ENCODE results near the gene CEL. TPM values are rescaled to one million over a fixed set of nuclear protein-coding genes. Genes with fewer than 3 reads are reported as not detected.

CEL gene
- total RNA-seq, 1 donor from 2014 or later: 0.74 TPM

DNA sequence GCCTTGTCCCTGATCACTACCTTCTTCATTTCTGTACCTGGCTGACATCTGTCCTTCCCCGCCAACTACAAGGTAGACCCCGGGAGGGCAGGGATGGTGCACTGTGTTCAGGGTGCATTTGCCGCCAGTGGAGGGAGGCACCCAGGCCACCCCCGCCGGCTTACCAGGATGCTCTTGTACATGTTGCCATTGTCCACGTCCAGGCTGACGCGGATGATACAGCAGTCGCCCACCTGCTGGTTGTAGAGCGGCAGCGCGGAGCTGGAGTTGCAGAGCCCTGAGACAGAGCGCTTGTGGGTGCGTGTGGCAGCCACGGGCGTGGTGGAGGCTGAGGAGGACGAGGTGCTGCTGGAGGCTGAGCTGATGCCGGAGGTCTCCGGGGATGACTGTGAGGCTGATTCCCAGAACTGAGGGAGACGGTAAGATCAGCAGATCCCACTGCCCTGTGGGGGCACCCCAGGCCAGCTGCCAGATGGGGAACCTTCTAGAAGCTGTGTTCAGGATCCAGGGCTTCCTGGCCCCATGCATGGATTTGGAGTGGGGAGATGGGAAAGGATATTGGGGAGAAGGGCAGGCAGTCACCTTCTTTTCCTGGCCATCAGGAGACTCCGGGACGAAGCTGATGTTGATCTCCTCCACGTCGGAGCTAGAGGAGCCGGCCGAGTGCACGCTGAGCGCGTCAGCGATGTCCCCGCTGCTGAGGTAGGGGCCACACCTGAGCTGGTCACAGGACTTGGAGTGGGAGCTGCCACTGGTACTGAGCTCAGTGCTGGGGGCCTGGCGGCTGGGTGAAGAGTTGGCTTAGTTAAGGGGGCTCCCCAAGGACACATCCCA lies 39.8 kb downstream of the CEL start:
- no peak for DNase-seq (ENCODE audit: extremely low spot score in 2 of 2)
- H3K27me3 ChIP-seq: no peaks in the 10 kb centered on the region
- TF ChIP-seq, protein P1, sequence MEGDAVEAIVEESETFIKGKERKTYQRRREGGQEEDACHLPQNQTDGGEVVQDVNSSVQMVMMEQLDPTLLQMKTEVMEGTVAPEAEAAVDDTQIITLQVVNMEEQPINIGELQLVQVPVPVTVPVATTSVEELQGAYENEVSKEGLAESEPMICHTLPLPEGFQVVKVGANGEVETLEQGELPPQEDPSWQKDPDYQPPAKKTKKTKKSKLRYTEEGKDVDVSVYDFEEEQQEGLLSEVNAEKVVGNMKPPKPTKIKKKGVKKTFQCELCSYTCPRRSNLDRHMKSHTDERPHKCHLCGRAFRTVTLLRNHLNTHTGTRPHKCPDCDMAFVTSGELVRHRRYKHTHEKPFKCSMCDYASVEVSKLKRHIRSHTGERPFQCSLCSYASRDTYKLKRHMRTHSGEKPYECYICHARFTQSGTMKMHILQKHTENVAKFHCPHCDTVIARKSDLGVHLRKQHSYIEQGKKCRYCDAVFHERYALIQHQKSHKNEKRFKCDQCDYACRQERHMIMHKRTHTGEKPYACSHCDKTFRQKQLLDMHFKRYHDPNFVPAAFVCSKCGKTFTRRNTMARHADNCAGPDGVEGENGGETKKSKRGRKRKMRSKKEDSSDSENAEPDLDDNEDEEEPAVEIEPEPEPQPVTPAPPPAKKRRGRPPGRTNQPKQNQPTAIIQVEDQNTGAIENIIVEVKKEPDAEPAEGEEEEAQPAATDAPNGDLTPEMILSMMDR (IDR thresholded peaks at IDR 0.05): no peak
- TF ChIP-seq POLR2AphosphoS5 (IDR thresholded peaks at IDR 0.05; ENCODE audit: insufficient read depth in 1 of 2, low read depth in 1 of 2) (no peak), POLR2A (IDR thresholded peaks at IDR 0.05) (no peak)
- H3K9me3 ChIP-seq: no peaks in the 10 kb centered on the region
- no peak overlapping the region for H3K27ac ChIP-seq
- peaks cover 12 to 96% of the 10 kb centered on the region in 2 donors for H3K36me3 ChIP-seq
- intact Hi-C loops (cut with DNase I): no loop called here
- H3K4me3 ChIP-seq: no peak overlapping the region
- peaks cover 8% of the 10 kb centered on the region for H3K4me1 ChIP-seq

DNA sequence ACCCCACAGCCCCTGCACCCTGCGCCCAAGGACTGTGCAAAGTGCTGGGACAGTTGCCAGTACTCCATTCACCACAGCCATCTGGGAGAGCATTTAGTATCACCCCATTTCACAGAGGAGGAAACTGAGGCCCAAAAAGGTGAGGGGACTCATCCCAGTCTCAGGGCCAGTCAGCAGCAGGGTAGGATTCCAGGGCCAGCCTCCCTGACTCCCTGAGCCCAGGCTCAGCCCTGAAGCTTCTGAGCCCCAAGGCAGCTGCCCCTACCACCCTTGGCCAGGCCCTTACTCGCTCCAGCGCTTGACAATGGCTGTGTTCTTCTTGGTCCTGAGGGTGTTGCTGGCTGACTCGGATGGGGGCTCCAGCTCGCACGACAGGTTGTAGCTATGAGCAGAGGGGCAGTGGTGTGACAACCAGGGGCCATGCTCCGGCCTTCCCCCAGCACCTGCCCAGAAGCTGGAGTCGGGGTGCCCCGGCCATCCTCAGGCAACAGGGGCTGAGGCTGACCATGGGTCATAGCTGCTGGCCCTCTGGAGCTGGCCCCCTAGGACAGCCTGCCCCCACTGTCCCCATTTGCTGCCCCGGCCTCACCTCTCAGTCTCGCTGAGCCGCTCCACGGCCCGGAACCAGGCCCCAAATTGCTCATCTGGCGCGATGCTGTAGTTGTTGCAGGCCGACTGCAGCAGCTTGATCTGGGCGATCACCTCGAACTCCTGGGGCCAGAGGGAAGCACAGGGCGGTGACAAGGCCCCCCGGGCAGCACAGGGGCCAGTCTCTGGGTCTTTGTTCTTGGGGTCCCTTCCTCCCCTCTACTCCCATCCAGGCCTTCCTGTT lies 40.6 kb downstream of the CEL start:
- intact Hi-C loops (cut with DNase I): loop anchor here (1.0 kb wide), 1 partner anchor 42 kb away; no protein-coding TSS in a partner anchor
- DNase-seq (ENCODE audit: extremely low spot score in 2 of 2): no peak
- no peaks in the 10 kb centered on the region for H3K27me3 ChIP-seq
- H3K9me3 ChIP-seq: no peaks in the 10 kb centered on the region
- H3K4me1 ChIP-seq: peaks cover 8% of the 10 kb centered on the region
- TF ChIP-seq POLR2A (IDR thresholded peaks at IDR 0.05) (no peak), POLR2AphosphoS5 (IDR thresholded peaks at IDR 0.05; ENCODE audit: insufficient read depth in 1 of 2, low read depth in 1 of 2) (no peak)
- TF ChIP-seq, protein P1 (IDR thresholded peaks at IDR 0.05): no peak
- peaks cover 12 to 96% of the 10 kb centered on the region in 2 donors for H3K36me3 ChIP-seq
- H3K4me3 ChIP-seq: no peak overlapping the region
- H3K27ac ChIP-seq: no peak overlapping the region

DNA sequence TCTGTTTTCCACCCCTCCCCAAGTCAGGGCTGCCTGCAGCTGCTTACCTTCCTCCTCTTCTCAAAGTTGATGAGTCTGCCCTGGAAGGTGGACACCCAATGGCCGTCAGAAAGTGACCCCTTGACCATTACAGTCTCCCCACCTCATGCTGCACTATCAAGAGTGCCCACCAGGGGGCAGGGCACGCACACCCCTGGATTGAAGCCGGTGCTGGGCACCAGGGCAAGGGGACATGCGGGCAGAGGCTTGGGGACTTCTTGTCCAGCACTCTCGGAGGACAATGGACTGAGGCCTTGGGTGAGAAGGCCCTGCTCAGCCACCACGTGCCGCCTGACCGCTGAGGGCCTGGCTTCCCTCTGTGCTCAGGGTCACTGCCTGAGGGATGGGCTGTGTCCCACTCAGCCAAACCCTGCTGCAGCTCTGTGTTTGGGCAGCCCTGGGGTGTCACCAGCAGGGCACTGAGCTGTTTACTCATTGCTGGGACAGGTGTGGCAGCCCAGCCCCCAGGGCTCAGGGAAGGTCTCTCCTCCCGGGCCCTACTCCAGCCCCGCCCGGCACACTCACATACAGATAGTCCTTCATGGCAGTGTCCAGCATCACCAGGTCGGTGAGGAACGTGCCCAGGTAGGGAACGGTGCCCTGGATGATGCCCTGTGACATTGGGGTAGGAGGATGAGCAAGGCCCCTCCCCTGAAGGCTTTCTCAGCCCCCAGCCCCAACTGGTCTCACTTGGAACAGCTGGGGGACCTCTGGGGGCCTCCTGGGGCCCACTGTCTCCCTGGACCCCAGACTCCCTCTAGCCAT lies 41.6 kb downstream of the CEL start:
- Histone ChIP-seq H3K27ac (peak overlapping the region; percentile 31), H3K4me1 (peaks cover 8% of the 10 kb centered on the region), H3K36me3 (peaks cover 12 to 96% of the 10 kb centered on the region in 2 donors), H3K4me3 (no peak overlapping the region), H3K27me3 (no peaks in the 10 kb centered on the region), H3K9me3 (no peaks in the 10 kb centered on the region)
- TF ChIP-seq POLR2A (IDR thresholded peaks at IDR 0.05) (no peak), POLR2AphosphoS5 (IDR thresholded peaks at IDR 0.05; ENCODE audit: insufficient read depth in 1 of 2, low read depth in 1 of 2) (peak in 1 of 2 donors; percentile 55)
- TF ChIP-seq, protein P1 (IDR thresholded peaks at IDR 0.05): peak; percentile 94 to 98 (median 95)
- no peak for DNase-seq (ENCODE audit: extremely low spot score in 2 of 2)
- intact Hi-C loops (cut with DNase I): loop anchor here (1.0 kb wide), 1 partner anchor 41 kb away; no protein-coding TSS in a partner anchor

DNA sequence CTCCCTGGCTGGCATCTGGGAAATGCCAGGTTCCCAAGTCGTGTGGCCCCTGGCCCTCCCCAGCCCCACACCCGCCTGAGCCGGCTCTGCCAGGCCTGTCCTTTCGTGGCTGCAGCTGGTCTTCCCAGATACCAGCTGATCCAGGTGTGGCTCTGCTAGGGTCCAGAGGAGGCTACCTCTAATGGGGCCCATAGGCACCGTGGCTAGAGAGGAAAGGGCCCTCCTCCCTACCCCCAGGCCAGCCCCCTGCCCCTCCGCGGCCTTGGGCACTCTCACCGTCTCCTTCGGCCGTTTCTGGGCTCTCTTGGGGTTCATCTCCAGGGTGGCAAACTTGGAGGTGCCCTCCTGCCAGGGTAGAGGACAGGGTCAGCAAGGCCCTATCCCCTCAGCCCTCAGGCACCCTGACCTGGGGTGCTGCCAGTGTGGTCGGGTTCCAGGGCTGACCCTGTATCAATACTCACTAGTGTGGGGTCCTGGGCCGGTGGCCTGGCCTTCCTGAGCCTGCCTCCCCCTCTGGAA lies 42.3 kb downstream of the CEL start:
- Histone ChIP-seq H3K4me1 (peaks cover 8% of the 10 kb centered on the region), H3K27me3 (no peaks in the 10 kb centered on the region), H3K36me3 (peaks cover 8 to 96% of the 10 kb centered on the region in 2 donors), H3K9me3 (no peaks in the 10 kb centered on the region), H3K4me3 (no peak overlapping the region), H3K27ac (no peak overlapping the region)
- intact Hi-C loops (cut with DNase I): loop anchor here (1.0 kb wide), 1 partner anchor 40 kb away; no protein-coding TSS in a partner anchor
- no peak for TF ChIP-seq POLR2AphosphoS5 (IDR thresholded peaks at IDR 0.05; ENCODE audit: insufficient read depth in 1 of 2, low read depth in 1 of 2)
- TF ChIP-seq, protein P1 (IDR thresholded peaks at IDR 0.05): no peak
- no peak for TF ChIP-seq POLR2A (IDR thresholded peaks at IDR 0.05)
- no peak for DNase-seq (ENCODE audit: extremely low spot score in 2 of 2)
